ENCODE measurements around the gene C11orf91.

The C11orf91 gene

DNA sequence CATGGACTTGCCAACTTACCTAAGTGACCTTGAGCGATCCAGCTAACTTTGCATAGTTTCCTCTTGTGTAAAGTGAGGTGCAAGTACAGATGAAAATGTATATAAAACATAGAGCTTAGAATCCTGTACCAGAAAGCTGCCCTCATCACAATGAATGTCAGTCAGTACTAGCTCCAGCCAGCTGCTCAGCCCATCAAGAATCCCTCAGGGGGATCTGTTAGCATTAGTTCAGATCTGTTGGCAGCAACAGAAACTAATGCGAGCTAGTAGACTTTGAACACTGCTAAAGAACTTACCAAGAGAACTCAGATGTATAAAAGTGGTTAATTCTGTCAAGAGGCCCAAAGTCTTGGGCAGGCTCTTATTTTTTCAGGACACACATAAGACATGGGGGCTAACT is 6.3 kb upstream of the C11orf91 start:
- TF ChIP-seq POLR2A (IDR thresholded peaks at IDR 0.05; ENCODE audit: low read depth, low read length): no peak
- DNase-seq (ENCODE audit: insufficient read length, low spot score) (no peak), FAIRE-seq (no peak)

DNA sequence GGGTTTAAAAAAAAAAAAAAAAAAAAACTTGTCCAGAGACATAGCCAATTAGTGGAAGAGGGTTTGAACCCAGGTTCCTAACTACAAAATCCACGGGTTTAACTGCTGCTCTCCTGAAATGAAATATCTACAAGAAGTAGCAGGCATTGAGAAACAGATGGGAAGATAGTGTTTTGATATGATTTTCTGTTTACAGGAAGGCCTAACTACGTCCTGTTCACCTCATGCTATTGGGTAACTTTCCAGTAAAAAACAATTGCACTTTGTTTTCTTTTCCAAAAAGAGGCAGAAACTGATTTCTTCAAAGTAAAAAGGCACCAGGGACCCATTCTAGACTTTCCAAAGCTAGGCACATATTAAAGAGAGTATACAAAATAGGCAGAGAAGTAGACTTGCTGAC is 5.9 kb upstream of the C11orf91 start:
- DNase-seq (ENCODE audit: insufficient read length, low spot score) (no peak), FAIRE-seq (no peak)

DNA sequence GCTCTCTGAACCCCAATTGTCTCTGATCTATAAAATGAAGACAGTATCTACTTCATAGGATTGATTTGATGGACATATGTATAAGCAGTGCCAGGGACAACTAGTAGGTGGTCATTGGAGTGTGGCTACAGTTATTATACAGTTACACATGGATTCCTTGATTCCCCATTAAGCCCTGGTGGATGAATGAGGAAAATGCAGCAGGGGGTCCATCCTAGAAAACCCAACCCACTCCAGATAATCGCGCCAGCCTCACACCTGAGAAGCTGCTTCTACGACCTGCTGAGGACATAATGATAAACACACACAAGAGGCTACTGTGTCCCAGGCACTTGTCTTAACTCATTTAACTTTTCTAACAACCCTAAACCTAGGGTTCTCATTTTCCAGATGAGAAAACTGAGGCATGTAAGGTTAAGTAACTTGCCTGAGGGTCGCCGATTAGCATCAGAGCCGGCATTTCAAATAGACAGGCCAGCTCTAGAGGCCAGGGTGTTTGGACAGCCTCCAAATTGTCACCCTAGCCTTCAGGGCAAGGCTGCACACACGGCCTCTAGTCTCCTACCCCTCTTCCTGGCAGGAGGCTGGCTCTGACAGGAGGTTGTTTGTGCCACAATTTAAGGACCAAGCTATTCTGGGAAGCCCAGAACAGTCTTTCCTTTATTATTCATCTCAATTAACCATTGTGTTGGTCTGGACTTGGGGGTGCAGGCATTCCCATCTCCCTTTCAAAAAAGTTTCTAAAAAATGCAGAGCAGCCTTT is 3.8 kb upstream of the C11orf91 start:
- no peak for TF ChIP-seq POLR2A (IDR thresholded peaks at IDR 0.05; ENCODE audit: low read depth, low read length)
- FAIRE-seq (no peak), DNase-seq (ENCODE audit: insufficient read length, low spot score) (no peak)

More for the DNA sequence above, 5.9 kb upstream of the C11orf91 start:
- TF ChIP-seq POLR2A (IDR thresholded peaks at IDR 0.05; ENCODE audit: low read depth, low read length): no peak

DNA sequence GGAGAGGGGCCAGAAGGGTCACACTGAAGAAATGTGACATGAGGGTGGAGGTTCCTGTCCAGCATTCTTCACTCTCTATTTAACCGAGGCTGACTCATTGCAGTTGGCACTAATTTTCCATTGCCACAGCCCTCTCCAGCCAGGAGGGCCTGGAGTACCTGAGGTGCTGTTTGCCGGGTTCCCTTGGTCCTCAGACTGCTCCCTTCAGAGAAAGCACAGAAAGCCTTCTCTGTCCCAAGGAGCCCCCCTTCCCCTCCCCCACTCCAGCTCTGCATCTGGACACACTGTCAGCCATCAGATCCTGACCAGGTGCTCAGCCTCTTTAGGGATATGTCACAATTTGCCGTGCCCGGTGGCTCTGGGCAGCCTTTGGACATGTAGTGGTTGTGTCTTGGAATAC is 3.2 kb upstream of the C11orf91 start:
- no peak for DNase-seq (ENCODE audit: insufficient read length, low spot score)

DNA sequence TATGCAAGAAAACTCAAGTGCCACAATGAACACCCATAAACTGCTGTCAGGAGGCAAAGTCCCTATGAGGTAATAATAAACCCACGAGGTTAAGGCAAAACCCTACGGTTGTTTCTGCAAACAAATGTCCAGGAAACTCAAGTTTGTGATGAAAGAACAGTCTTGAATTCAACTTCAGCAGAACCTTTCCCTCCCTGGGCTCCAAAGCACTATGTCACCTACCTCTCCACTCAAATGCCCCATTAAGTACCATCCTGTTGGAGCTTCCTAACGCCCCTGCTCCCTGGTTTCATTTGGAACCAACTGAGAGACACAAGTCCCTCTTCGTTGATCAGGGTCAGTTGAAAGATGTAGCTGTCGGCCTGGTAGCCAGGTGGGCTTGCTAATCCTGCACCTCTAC is 2.6 kb upstream of the C11orf91 start:
- DNase-seq (ENCODE audit: insufficient read length, low spot score): no peak
- TF ChIP-seq POLR2A (IDR thresholded peaks at IDR 0.05; ENCODE audit: low read depth, low read length): no peak
- FAIRE-seq: no peak

More for the DNA sequence above, 3.2 kb upstream of the C11orf91 start:
- FAIRE-seq: no peak
- no peak for TF ChIP-seq POLR2A (IDR thresholded peaks at IDR 0.05; ENCODE audit: low read depth, low read length)

DNA sequence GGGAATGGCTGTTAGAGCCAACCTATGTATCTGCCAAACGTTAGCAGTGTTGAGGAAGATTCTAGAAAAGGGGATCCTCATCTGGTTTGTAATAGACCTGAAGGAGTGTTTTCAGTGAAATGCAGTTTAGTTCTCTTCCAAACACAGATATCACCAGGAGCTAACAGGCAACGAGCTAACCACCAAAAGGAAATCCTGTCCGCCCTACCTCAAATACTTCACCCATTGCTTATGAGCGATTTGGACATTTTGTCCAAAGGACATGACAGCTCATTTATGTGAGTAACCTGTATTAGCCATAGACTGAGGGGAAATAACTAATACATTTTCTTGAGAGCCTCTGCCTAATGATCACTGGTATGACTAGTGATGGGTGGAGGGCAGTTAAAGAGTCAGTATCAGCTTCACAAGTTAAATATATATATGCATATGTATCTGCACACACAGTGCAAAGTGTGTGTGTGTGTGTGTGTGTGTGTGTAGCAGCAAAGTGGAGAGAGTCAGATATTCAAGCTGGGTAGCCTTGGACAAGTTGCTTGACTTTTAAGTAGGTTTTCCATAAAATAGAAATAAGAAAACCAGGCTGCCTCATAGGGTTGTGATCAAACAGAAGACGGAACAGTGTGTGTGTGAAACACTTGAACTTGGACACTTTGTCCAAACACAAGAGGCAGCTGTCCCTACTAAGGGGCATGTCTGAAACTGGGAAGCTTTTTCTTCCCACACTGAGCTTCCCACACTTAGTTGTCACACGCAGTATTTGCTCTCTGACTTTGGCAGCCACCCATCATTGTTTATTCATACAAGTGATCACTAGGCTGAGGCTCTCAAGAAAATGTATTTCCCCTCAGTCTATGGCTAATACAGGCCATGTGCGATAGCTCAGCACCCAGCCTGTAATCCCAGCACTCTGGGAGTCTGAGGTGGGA is 940 bp upstream of the C11orf91 start:
- DNase-seq (ENCODE audit: insufficient read length, low spot score) (no peak), FAIRE-seq (no peak)
- no peak for TF ChIP-seq POLR2A (IDR thresholded peaks at IDR 0.05; ENCODE audit: low read depth, low read length)

DNA sequence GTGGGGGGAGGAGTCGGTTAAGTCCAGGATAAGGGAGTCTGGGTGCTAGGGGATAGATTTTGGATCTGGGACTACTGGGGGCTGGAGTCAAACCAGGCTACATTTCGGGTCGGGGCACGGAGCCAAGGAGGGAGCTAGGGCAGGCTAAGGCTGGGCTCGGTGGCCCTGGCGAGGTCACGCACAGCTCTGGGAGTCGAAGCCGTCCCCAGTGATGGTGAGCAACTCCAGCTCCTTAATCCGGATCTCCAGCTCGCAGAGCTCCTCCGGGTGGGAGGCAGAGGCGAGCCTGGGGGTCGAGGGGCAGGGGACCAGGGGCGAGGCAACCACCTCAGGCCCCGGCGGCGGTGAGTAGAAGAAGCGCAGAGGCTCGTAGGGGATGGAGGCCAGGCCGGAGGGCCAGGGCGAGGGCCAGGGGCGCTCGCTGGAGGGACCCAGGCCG is 544 bp downstream of the C11orf91 start:
- DNase-seq (ENCODE audit: insufficient read length, low spot score) (no peak), FAIRE-seq (no peak)
- TF ChIP-seq POLR2A (IDR thresholded peaks at IDR 0.05; ENCODE audit: low read depth, low read length): no peak

DNA sequence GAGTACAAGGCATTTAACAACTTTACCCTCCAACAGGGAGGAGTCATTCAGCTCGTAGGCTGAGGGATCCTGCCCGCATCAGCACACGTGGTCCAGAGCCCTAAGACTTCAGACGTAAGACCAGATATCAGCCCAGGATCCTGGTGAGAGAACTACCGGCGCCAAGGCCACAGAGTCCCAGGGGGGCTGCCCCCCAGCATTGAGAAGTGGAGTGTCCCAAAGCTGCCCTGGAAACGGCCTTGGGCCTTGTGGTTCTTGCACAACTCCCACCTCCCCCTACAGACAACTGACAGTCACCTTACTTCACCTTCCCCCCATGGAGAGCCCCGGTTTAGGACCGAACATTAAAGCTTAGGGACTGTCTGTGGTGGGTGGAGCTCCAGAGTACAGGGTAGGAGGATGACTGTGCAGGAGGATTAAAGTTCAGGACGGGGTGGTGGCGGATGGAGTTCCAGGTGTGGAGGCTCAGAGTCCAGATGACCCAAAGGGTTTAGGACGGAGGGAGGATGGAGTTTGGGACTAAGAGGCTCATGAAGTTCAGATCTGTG is 1.0 kb downstream of the C11orf91 start:
- DNase-seq (ENCODE audit: insufficient read length, low spot score) (no peak), FAIRE-seq (no peak)
- TF ChIP-seq POLR2A (IDR thresholded peaks at IDR 0.05; ENCODE audit: low read depth, low read length): no peak

DNA sequence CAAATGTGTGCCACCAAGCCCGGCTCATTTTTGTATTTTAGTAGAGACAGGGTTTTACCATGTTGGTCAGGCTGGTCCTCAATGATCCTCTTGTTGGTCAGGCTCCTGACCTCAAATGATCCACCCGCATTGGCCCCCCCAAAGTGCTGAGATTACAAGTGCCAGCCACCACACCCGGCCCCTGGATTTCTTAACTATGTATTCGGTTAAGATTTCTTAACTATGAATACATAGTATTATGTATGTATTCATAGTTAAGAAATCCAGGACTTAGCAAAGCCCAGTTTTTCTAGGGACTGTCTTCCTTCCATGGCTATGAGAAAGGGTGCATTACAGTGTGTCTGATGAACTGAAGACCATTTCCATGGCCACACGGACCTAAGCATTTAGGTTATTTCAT is 1.7 kb downstream of the C11orf91 start:
- DNase-seq (ENCODE audit: insufficient read length, low spot score): no peak
- TF ChIP-seq POLR2A (IDR thresholded peaks at IDR 0.05; ENCODE audit: low read depth, low read length): no peak
- FAIRE-seq: no peak

DNA sequence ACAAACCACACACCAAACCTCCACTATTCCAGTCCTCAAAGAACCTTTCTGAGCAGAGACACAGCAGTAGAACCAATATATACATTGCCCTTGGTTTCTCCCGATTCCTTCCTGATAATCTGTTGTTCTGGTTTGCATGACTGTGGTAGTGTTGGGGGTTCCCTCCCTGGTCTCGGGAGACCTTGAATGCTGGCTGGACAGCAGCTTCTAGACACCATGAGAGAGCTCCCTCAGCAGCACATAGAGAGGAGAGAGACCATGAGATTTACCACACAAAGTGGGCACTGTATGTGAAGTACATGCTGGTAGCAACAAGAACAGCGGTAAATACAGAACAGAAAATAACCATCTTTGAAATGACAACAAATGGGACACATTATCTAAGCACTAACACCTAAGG is 2.6 kb downstream of the C11orf91 start:
- DNase-seq (ENCODE audit: insufficient read length, low spot score): no peak
- no peak for FAIRE-seq
- no peak for TF ChIP-seq POLR2A (IDR thresholded peaks at IDR 0.05; ENCODE audit: low read depth, low read length)

DNA sequence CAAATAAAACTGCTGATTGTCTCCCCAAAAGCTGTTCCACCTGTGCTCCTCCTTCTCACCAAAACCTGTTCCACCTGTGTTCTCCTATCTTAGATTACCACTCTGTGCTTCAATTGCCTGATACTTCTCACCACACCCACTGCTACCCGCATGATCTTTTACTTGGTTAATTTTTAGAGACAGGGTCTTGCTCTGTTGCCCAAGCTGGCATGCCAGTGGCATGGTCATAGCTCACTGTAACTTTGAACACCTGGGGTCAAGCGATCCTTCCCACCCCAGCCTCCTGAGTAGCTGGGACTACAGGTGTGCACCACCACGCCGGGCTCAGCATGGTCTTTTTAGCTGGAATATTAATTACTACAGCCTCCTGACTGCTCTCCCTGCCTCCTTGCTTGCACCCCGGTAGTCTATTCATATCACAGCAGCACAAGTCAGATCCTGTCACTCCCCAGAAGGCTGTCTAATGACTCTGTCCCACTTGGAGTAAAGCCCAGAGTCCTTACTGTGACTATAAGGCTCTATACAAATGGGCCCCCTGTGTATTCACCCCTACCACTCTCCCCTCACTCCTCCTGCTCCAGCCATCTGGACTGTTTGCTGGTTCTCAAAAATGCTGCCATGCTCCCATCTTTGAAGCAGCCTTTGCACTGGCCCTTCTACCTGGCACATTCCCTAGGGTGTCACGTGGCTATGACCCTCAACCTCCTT is 3.5 kb downstream of the C11orf91 start:
- no peak for TF ChIP-seq POLR2A (IDR thresholded peaks at IDR 0.05; ENCODE audit: low read depth, low read length)
- FAIRE-seq (no peak), DNase-seq (ENCODE audit: insufficient read length, low spot score) (no peak)

DNA sequence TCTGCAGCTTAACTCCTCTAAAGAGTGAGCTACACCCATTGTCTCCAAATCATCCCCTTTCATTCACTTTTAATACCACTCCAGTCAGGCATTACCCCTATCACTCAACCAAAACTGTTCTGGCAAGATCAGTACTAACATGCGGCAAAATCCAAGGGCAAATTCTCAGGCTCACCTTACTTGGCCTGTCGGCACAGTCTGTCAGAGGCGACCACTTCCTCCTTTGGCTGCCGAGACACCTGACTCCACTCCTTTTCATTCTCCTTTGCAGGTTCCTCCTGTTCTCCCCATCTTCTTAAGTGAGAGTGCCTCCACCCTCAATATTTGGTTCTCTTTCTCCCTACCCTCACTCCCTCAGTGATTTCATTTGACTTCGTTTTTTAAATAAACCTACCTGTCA is 4.2 kb downstream of the C11orf91 start:
- DNase-seq (ENCODE audit: insufficient read length, low spot score) (no peak), FAIRE-seq (no peak)
- TF ChIP-seq POLR2A (IDR thresholded peaks at IDR 0.05; ENCODE audit: low read depth, low read length): no peak

DNA sequence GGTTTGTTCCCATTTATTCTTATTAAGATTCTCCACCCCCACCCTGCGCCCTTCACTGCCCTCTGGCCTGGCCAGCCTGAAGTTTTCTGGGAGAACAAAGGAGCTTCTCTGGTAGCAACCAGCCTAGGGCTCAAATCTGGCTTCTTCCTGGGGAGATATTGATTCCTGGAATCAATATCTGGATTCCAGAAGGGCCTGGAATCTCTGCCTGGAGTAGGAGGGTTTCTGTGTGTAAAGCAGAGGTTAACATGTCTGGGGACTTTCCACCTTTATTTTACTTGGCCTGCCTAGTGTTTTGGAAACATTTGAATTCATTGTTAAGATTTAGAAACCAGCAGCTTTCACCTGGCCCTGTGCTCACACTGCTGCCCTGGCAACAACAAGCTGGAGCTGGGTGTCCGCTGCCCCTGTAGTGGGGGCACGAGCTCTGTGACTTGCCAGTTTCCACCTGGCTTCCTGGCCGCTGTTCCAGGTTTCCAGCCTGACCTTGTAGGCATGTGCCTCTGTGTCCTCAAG is 5.5 kb downstream of the C11orf91 start:
- no peak for FAIRE-seq
- DNase-seq (ENCODE audit: insufficient read length, low spot score): no peak
- no peak for TF ChIP-seq POLR2A (IDR thresholded peaks at IDR 0.05; ENCODE audit: low read depth, low read length)

Data from H54 (cell line).